PC-3 (cell line): ENCODE results near the gene FGF11. TPM values are rescaled to one million over a fixed set of nuclear protein-coding genes. Genes with fewer than 3 reads are reported as not detected.

Experiments
- ATAC-seq: fragments of 200-7000 bp; cut with Tn5 transposase; 2 replicates; pipeline ENCODE4 v1.9.1; 2020; ENCODE audit warnings: mild to moderate bottlenecking, moderate library complexity
- BruUV-seq: library from RNA; stranded (reverse); fragments of 400-500 nt; replicated peaks from 2 replicates; lab custom pipeline; 2021; lab: Mats Ljungman, UMichigan
- CTCF ChIA-PET: fragments of 300-600 bp; sonication (Branson Sonifier 250); formaldehyde crosslinking; loops from one replicate; lab custom pipeline; 2022; ENCODE audit warnings: antibody characterized with exemption; lab: Charles Lee
- POLR2A ChIA-PET: fragments of 300-600 bp; sonication (Branson Sonifier 250); formaldehyde crosslinking; loops from one replicate; lab custom pipeline; 2022; ENCODE audit warnings: antibody characterized with exemption; ENCODE audit not compliant: unreplicated experiment; lab: Charles Lee
- DNase-seq: peaks from one replicate; pipeline ENCODE4 v3.0.0-alpha.2; 2015
- H2AFZ ChIP-seq: fragments of 300-600 bp; sonication (generic); 2 replicates; pipeline ENCODE4 v1.6.0; 2016; ENCODE audit warnings: antibody characterized with exemption, low read length
- H3F3A ChIP-seq: fragments of 300-600 bp; sonication (generic); one replicate; pipeline ENCODE4 v1.6.0; 2017; ENCODE audit warnings: antibody characterized with exemption, low read length, control low read depth, mild to moderate bottlenecking; ENCODE audit not compliant: unreplicated experiment
- H3K27ac ChIP-seq: fragments of 300-600 bp; sonication (generic); 2 replicates; pipeline ENCODE4 v1.5.1; 2016; ENCODE audit warnings: mild to moderate bottlenecking, low read length
- H3K27me3 ChIP-seq: fragments of 300-600 bp; sonication (generic); 2 replicates; pipeline ENCODE4 v1.6.1; 2016; ENCODE audit warnings: low read length, mixed read lengths
- H3K36me3 ChIP-seq: fragments of 300-600 bp; sonication (generic); 2 replicates; pipeline ENCODE4 v1.6.1; 2016; ENCODE audit warnings: low read depth, mixed run types, low read length, mixed read lengths
- H3K4me1 ChIP-seq: fragments of 300-600 bp; sonication (generic); 2 replicates; pipeline ENCODE4 v1.5.1; 2016; ENCODE audit warnings: low read length; ENCODE audit not compliant: insufficient read depth
- H3K4me2 ChIP-seq: fragments of 300-600 bp; sonication (generic); 2 replicates; pipeline ENCODE4 v1.6.0; 2016; ENCODE audit warnings: low read length
- H3K4me3 ChIP-seq: fragments of 300-600 bp; sonication (generic); 2 replicates; pipeline ENCODE4 v1.5.1; 2016; ENCODE audit warnings: mild to moderate bottlenecking, low read length, mixed read lengths
- H3K79me2 ChIP-seq: fragments of 300-600 bp; sonication (generic); 2 replicates; pipeline ENCODE4 v1.6.1; 2017; ENCODE audit warnings: low read length, mixed read lengths
- H3K9ac ChIP-seq: fragments of 300-600 bp; sonication (generic); 2 replicates; pipeline ENCODE4 v1.6.0; 2016; ENCODE audit warnings: mild to moderate bottlenecking, low read length
- H3K9me2 ChIP-seq: fragments of 300-600 bp; sonication (generic); replicated peaks from 2 replicates; pipeline ENCODE4 v1.6.1; 2016; ENCODE audit warnings: mixed run types, low read length, mixed read lengths
- H3K9me3 ChIP-seq: fragments of 300-600 bp; sonication (generic); 2 replicates; pipeline ENCODE4 v1.6.1; 2016; ENCODE audit warnings: low read length, mixed read lengths
- H4K20me1 ChIP-seq: fragments of 300-600 bp; sonication (generic); 2 replicates; pipeline ENCODE4 v1.6.1; 2016; ENCODE audit warnings: low read length, mixed read lengths
- EZH2 ChIP-seq: fragments of 300-600 bp; sonication (generic); IDR thresholded peaks from one replicate; pipeline ENCODE4 v1.6.1; 2017; ENCODE audit warnings: antibody characterized with exemption, mild to moderate bottlenecking, low read length; ENCODE audit not compliant: unreplicated experiment
- EZH2phosphoT487 ChIP-seq: fragments of 300-600 bp; sonication (generic); IDR thresholded peaks from 2 replicates; pipeline ENCODE4 v1.6.1; 2018; ENCODE audit warnings: mild to moderate bottlenecking, antibody characterized with exemption, low read length, borderline replicate concordance
- intact Hi-C: fragments of 100-400 bp; cut with micrococcal nuclease; formaldehyde crosslinking; loops from 2 replicates; pipeline ENCODE4 v1.9.0; 2023
- total RNA-seq: library from RNA; depleted of rRNA; stranded (reverse); fragments of >200 nt; gene quantifications from 2 replicates; pipeline ENCODE4 v1.2.3, GENCODE V29; 2014; rRNA removed
- TF ChIP-seq, protein P1 (sequence below): fragments of 300-600 bp; sonication (generic); conservative IDR thresholded peaks from 2 replicates; pipeline ENCODE4 v1.5.1; 2017; ENCODE audit warnings: antibody characterized with exemption, low read depth, mild to moderate bottlenecking, low read length

Gene FGF11
- total RNA-seq, 1 experiment from 2014 or later, result 0.69 TPM

DNA sequence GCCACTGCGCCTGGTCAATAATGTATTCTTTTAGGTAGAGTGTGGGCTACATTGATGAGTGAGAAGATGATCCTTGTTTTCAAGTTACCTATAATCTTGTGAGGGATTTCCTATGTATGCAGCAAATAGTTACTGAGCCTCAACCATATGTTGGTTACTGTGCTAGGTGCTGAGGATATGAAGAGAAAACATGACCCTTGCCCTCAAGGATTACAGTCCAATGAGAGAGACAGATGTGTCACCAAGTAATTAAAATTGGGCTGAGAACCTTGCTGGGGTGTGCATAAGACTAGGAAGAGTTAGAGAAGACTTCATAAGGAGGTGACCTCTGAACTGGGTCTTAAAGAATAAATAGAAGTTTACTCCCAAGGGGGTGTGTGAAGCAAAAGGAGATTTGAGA is 52.3 kb downstream of the FGF11 start:
- Histone ChIP-seq H3K4me1 (peaks cover 8% of the 10 kb centered on the region), H3K4me3 (no peak overlapping the region), H3K79me2 (peaks cover 93% of the 10 kb centered on the region), H4K20me1 (peaks cover 57% of the 10 kb centered on the region), H3K27me3 (no peaks in the 10 kb centered on the region), H2AFZ (no peak overlapping the region), H3K9ac (no peak overlapping the region), H3K36me3 (peaks cover 23% of the 10 kb centered on the region; the same call in 1 of the 2 replicates), H3K9me3 (no peaks in the 10 kb centered on the region), H3K27ac (no peak overlapping the region), H3K4me2 (no peak overlapping the region), H3K9me2 (no peaks in the 10 kb centered on the region), H3F3A (no peaks in the 10 kb centered on the region)
- ChIA-PET CTCF (no interaction called here), POLR2A (no interaction called here)
- DNase-seq (no peak), ATAC-seq (no peak)
- BruUV-seq, result no TSS peak
- intact Hi-C loops, result no loop called here
- TF ChIP-seq EZH2phosphoT487 (no peak), EZH2 (no peak)
- TF ChIP-seq, protein P1, sequence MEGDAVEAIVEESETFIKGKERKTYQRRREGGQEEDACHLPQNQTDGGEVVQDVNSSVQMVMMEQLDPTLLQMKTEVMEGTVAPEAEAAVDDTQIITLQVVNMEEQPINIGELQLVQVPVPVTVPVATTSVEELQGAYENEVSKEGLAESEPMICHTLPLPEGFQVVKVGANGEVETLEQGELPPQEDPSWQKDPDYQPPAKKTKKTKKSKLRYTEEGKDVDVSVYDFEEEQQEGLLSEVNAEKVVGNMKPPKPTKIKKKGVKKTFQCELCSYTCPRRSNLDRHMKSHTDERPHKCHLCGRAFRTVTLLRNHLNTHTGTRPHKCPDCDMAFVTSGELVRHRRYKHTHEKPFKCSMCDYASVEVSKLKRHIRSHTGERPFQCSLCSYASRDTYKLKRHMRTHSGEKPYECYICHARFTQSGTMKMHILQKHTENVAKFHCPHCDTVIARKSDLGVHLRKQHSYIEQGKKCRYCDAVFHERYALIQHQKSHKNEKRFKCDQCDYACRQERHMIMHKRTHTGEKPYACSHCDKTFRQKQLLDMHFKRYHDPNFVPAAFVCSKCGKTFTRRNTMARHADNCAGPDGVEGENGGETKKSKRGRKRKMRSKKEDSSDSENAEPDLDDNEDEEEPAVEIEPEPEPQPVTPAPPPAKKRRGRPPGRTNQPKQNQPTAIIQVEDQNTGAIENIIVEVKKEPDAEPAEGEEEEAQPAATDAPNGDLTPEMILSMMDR, result no peak

DNA sequence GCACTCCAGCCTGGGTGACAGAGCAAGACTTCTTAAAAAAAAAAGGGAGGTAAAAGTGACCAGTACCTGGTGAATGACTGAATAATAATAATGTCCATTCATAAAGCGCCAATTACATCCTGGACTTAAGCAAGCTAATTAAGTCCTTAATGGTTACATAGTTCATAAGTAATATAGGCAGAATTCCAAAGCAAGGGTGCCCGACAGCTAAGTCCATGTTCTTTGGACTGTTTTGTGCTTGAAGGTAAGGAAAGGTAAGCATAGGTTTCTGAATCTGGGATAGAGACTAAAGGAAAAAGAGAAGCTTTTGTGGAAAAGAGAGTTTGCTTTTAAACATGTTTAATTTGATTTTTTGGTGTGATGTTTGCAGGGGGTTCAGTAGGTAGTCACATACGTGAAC is 54.6 kb downstream of the FGF11 start:
- Histone ChIP-seq H3K4me1 (no peaks in the 10 kb centered on the region), H4K20me1 (peaks cover 42% of the 10 kb centered on the region), H3K4me2 (no peak overlapping the region), H3K27ac (no peak overlapping the region), H3K9ac (no peak overlapping the region), H3K9me3 (no peaks in the 10 kb centered on the region), H3K4me3 (no peak overlapping the region), H3F3A (no peaks in the 10 kb centered on the region), H3K36me3 (peaks cover 37% of the 10 kb centered on the region), H3K79me2 (peaks cover 69% of the 10 kb centered on the region), H3K27me3 (no peaks in the 10 kb centered on the region), H2AFZ (no peak overlapping the region), H3K9me2 (no peaks in the 10 kb centered on the region)
- ATAC-seq (no peak), DNase-seq (no peak)
- ChIA-PET POLR2A (no interaction called here), CTCF (no interaction called here)
- intact Hi-C loops, result no loop called here
- no TSS peak for BruUV-seq
- TF ChIP-seq EZH2phosphoT487, result no peak

Other genes with a start within 250 kb of the FGF11 start
- gene DLG4, start 219.7 kb upstream of the FGF11 start, total RNA-seq, result 6.5 and 12.8 TPM in 2 replicates
- gene ACADVL, start 219.6 kb upstream of the FGF11 start, total RNA-seq, result 558 and 646 TPM in 2 replicates
- 36.9 and 65.7 TPM in 2 replicates for gene DVL2, start 205.0 kb upstream of the FGF11 start, total RNA-seq
- gene PHF23, start 200.1 kb upstream of the FGF11 start, total RNA-seq, result 20.8 and 32.7 TPM in 2 replicates
- 88.2 and 103 TPM in 2 replicates for gene GABARAP, start 197.1 kb upstream of the FGF11 start, total RNA-seq
- gene CTDNEP1, start 187.8 kb upstream of the FGF11 start, total RNA-seq, result 52.4 and 68.5 TPM in 2 replicates
- 60.5 and 67.5 TPM in 2 replicates for gene ELP5, start 187.3 kb upstream of the FGF11 start, total RNA-seq
- 147 and 180 TPM in 2 replicates for gene CLDN7, start 177.0 kb upstream of the FGF11 start, total RNA-seq
- 0.29 TPM in 1 of 2 replicates, not detected in the other for gene SLC2A4, start 157.8 kb upstream of the FGF11 start, total RNA-seq
- gene YBX2, start 144.9 kb upstream of the FGF11 start, total RNA-seq, result 1.1 and 1.4 TPM in 2 replicates
- 1,140 and 1,203 TPM in 2 replicates for gene EIF5A, start 131.9 kb upstream of the FGF11 start, total RNA-seq
- gene GPS2, start 124.2 kb upstream of the FGF11 start, total RNA-seq, result 30.8 and 45.8 TPM in 2 replicates
- gene NEURL4, start 110.2 kb upstream of the FGF11 start, total RNA-seq, result 21.4 and 27.7 TPM in 2 replicates
- not detected in 2 replicates for gene ACAP1, start 103.0 kb upstream of the FGF11 start, total RNA-seq
- gene KCTD11, start 87.3 kb upstream of the FGF11 start, total RNA-seq, result 7.0 and 7.6 TPM in 2 replicates
- gene TMEM95, start 84.4 kb upstream of the FGF11 start, total RNA-seq, result not detected in 2 replicates
- gene TNK1, start 58.4 kb upstream of the FGF11 start, total RNA-seq, result 10.8 and 13.5 TPM in 2 replicates
- 53.8 and 62.7 TPM in 2 replicates for gene PLSCR3, start 45.0 kb upstream of the FGF11 start, total RNA-seq
- gene TMEM256, start 35.4 kb upstream of the FGF11 start, total RNA-seq, result 56.6 and 82.4 TPM in 2 replicates
- gene NLGN2, start 31.7 kb upstream of the FGF11 start, total RNA-seq, result 7.4 and 12.7 TPM in 2 replicates
- gene SPEM1, start 19.2 kb upstream of the FGF11 start, total RNA-seq, result not detected in 2 replicates
- gene SPEM2, start 13.9 kb upstream of the FGF11 start, total RNA-seq, result not detected in 2 replicates
- not detected in 2 replicates for gene SPEM3, start 10.7 kb upstream of the FGF11 start, total RNA-seq
- gene TMEM102, start 4.1 kb upstream of the FGF11 start, total RNA-seq, result 14.0 and 17.9 TPM in 2 replicates
- gene CHRNB1, start 5.5 kb downstream of the FGF11 start, total RNA-seq, result 2.1 and 2.9 TPM in 2 replicates
- 14.7 and 18.4 TPM in 2 replicates for gene ZBTB4, start 40.1 kb downstream of the FGF11 start, total RNA-seq
- not detected in 2 replicates for gene SLC35G6, start 41.9 kb downstream of the FGF11 start, total RNA-seq
- gene POLR2A, start 44.9 kb downstream of the FGF11 start, total RNA-seq, result 47.1 and 95.7 TPM in 2 replicates
- gene TNFSF12, start 109.5 kb downstream of the FGF11 start, total RNA-seq, result 15.2 and 24.2 TPM in 2 replicates
- gene TNFSF13, start 119.2 kb downstream of the FGF11 start, total RNA-seq, result 3.6 and 5.2 TPM in 2 replicates
- gene SENP3, start 122.4 kb downstream of the FGF11 start, total RNA-seq, result 82.8 and 88.7 TPM in 2 replicates
- gene CD68, start 140.1 kb downstream of the FGF11 start, total RNA-seq, result 30.2 and 32.4 TPM in 2 replicates
- gene MPDU1, start 144.3 kb downstream of the FGF11 start, total RNA-seq, result 71.0 and 94.1 TPM in 2 replicates
- gene SOX15, start 150.6 kb downstream of the FGF11 start, total RNA-seq, result 6.3 and 7.0 TPM in 2 replicates
- gene FXR2, start 175.4 kb downstream of the FGF11 start, total RNA-seq, result 51.4 and 67.2 TPM in 2 replicates
- gene SAT2, start 188.3 kb downstream of the FGF11 start, total RNA-seq, result 27.6 and 33.1 TPM in 2 replicates
- not detected in 2 replicates for gene SHBG, start 190.6 kb downstream of the FGF11 start, total RNA-seq
- gene ATP1B2, start 211.4 kb downstream of the FGF11 start, total RNA-seq, result not detected in 2 replicates
- gene TP53, start 248.0 kb downstream of the FGF11 start, total RNA-seq, result 2.0 and 3.4 TPM in 2 replicates
- gene WRAP53, start 249.0 kb downstream of the FGF11 start, total RNA-seq, result 18.0 and 22.6 TPM in 2 replicates